ENCODE measurements around the gene CD22. TPM values are rescaled to one million over a fixed set of nuclear protein-coding genes. Genes with fewer than 3 reads are reported as not detected.
A peak's percentile ranks its signal among the peaks of the same experiment; 100 is the strongest.
"Not testable (repeated sequence)": the region's sequence is repeated elsewhere in the genome, so short reads cannot be mapped to it uniquely, and the experiment has no call there.

CD22 gene
- total and polyA plus RNA-seq, 2 of the 13 experiments (the other 11 are each of a cell fraction or from before 2014, with no cell fraction given), result 0.71 to 1.7 TPM

DNA sequence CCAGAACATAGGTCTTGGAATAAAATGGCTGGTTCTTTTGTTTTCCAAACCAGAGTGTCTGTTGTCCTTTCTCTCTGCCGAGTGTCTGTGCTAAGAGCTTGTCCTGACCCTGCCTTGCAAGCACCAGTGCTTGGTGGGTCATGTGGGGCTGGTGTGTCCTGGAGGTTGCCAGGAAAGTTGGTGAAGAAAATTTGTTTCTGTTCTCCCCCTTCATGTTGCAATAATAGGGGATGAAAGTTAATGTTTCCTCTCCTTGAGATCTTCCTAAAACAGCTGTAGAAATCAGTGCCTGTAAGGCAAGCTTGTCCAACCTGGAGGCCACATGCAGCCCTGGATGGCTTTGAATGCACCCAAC, 43.9 kb upstream of the CD22 start:
- Histone ChIP-seq H3K9ac (ENCODE audit: insufficient read depth, low read depth, low read length) (no peak overlapping the region), H4K20me1 (ENCODE audit: insufficient read depth, low read length) (no peaks in the 10 kb centered on the region), H2AFZ (ENCODE audit: low read length) (no peak overlapping the region), H3K4me3 (replicated peaks in 1 of 3; ENCODE audit: insufficient read depth in 1 of 3, low read depth in 2 of 3, low read length in 3 of 3) (peak overlapping the region in 1 of 3 experiments; percentile 35; a peak in 1 of 6 replicates), H3K4me2 (ENCODE audit: low read depth, low read length) (peak overlapping the region; percentile 87; the same call in 1 of the 2 replicates), H3K27ac (ENCODE audit: extremely low read length, insufficient read depth, low read length) (peak overlapping the region; percentile 40), H3K79me2 (ENCODE audit: insufficient read depth, low read length) (no peaks in the 10 kb centered on the region), H3K9me3 (ENCODE audit: low read length) (no peaks in the 10 kb centered on the region), H3K36me3 (replicated peaks in 1 of 2; ENCODE audit: control insufficient read depth in 1 of 2, insufficient read depth in 2 of 2, low read length in 2 of 2) (no peaks in the 10 kb centered on the region), H3K27me3 (ENCODE audit: control insufficient read depth in 1 of 2, insufficient read depth in 2 of 2, low read length in 2 of 2) (peaks cover 0 to 6% of the 10 kb centered on the region in 2 experiments; a peak in 1 of 5 replicates), H3K4me1 (ENCODE audit: insufficient read depth, low read length) (peaks cover 73% of the 10 kb centered on the region)
- FAIRE-seq (no peak), DNase-seq (ENCODE audit: low spot score) (no peak), ATAC-seq (no peak)
- BruUV-seq (replicated peaks), result no TSS peak
- in situ Hi-C loops (cut with HindIII; ENCODE audit: extremely low pct_ligation_motif_present, low pct_unique_long_range_greater_than_20kb) (no loop called here), intact Hi-C loops (cut with micrococcal nuclease; ENCODE audit: unreplicated experiment) (no loop called here)
- CTCF ChIA-PET (ENCODE audit: low intra/inter-chr PET ratio, low total read pairs), result no interaction called here
- POLR2A ChIA-PET, result no interaction called here
- 18% methylated on average over 1 of the region's 1 CpG for WGBS (ENCODE audit: low lambda C conversion rate)
- no peak for TF ChIP-seq ZNF891 (CRISPR knock-in tag; IDR thresholded peaks at IDR 0.05)
- 0 out of 2 replicates have a peak, but pooled peaks have one; percentile 2 for TF ChIP-seq CEBPB (IDR thresholded peaks at IDR 0.05; ENCODE audit: borderline replicate concordance, low read depth, low read length)

DNA sequence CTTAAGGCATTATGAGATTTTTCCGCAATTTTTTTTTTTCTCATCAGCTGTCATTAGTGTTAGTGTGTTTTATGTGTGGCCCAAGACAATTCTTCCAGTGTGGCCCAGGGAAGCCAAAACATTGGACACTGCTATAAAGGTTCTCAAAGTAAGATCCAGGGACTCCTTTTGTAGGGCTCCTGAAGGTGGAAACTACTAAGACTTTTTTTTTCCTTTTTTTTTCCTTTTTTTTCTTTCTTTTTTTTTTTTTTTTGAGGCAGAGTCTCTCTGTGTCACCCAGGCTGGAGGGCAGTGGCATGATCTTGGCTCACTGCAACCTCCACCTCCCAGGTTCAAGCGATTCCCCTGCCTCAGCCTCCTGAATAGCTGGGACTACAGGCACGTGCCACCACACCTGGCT, 43.5 kb upstream of the CD22 start:
- Histone ChIP-seq H3K4me1 (ENCODE audit: insufficient read depth, low read length) (peaks cover 73% of the 10 kb centered on the region), H3K27ac (ENCODE audit: extremely low read length, insufficient read depth, low read length) (peak overlapping the region; percentile 40)
- H3K4me3 ChIP-seq (replicated peaks in 1 of 3; ENCODE audit: insufficient read depth in 1 of 3, low read depth in 2 of 3, low read length in 3 of 3); H3K9me3 ChIP-seq (ENCODE audit: low read length); H3K79me2 ChIP-seq (ENCODE audit: insufficient read depth, low read length); H3K27me3 ChIP-seq (ENCODE audit: control insufficient read depth in 1 of 2, insufficient read depth in 2 of 2, low read length in 2 of 2); H3K36me3 ChIP-seq (replicated peaks in 1 of 2; ENCODE audit: control insufficient read depth in 1 of 2, insufficient read depth in 2 of 2, low read length in 2 of 2); H2AFZ ChIP-seq (ENCODE audit: low read length); CTCF ChIA-PET (ENCODE audit: low intra/inter-chr PET ratio, low total read pairs); FAIRE-seq; in situ Hi-C loops (cut with HindIII; ENCODE audit: extremely low pct_ligation_motif_present, low pct_unique_long_range_greater_than_20kb); POLR2A ChIA-PET; BruUV-seq (replicated peaks); intact Hi-C loops (cut with micrococcal nuclease; ENCODE audit: unreplicated experiment); H4K20me1 ChIP-seq (ENCODE audit: insufficient read depth, low read length); ATAC-seq; H3K9ac ChIP-seq (ENCODE audit: insufficient read depth, low read depth, low read length); H3K4me2 ChIP-seq (ENCODE audit: low read depth, low read length); DNase-seq (ENCODE audit: low spot score): not testable (repeated sequence)
- 73% methylated on average over 3 of the region's 3 CpGs for WGBS (ENCODE audit: low lambda C conversion rate)

DNA sequence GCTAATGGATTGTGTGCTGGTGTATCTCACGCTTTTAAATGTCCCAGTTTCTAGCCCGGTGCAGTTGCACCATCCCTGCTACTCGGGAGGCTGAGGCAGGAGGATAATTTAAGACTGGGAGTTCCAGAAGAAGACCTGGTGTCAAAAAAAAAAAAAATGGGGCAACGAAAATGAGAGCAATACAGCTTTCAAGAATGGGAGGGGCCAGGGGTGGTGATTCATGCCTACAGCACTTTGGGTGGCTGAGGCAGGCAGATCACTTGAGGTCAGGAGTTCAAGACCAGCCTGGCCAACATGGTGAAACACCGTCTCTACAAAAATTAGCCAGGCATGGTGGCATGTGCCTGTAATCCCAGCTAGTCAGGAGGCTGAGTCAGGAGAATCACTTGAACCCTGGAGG, 42.9 kb upstream of the CD22 start:
- H3K4me2 ChIP-seq (ENCODE audit: low read depth, low read length), result not testable (repeated sequence)

More for the DNA sequence above, 42.9 kb upstream of the CD22 start:
- H3K9ac ChIP-seq (ENCODE audit: insufficient read depth, low read depth, low read length); ATAC-seq; H3K79me2 ChIP-seq (ENCODE audit: insufficient read depth, low read length); H2AFZ ChIP-seq (ENCODE audit: low read length); POLR2A ChIA-PET; CTCF ChIA-PET (ENCODE audit: low intra/inter-chr PET ratio, low total read pairs); FAIRE-seq; H3K4me3 ChIP-seq (replicated peaks in 1 of 3; ENCODE audit: insufficient read depth in 1 of 3, low read depth in 2 of 3, low read length in 3 of 3); intact Hi-C loops (cut with micrococcal nuclease; ENCODE audit: unreplicated experiment); H3K27ac ChIP-seq (ENCODE audit: extremely low read length, insufficient read depth, low read length); H4K20me1 ChIP-seq (ENCODE audit: insufficient read depth, low read length); H3K27me3 ChIP-seq (ENCODE audit: control insufficient read depth in 1 of 2, insufficient read depth in 2 of 2, low read length in 2 of 2); in situ Hi-C loops (cut with HindIII; ENCODE audit: extremely low pct_ligation_motif_present, low pct_unique_long_range_greater_than_20kb); H3K9me3 ChIP-seq (ENCODE audit: low read length); BruUV-seq (replicated peaks); H3K36me3 ChIP-seq (replicated peaks in 1 of 2; ENCODE audit: control insufficient read depth in 1 of 2, insufficient read depth in 2 of 2, low read length in 2 of 2): not testable (repeated sequence)
- peaks cover 73% of the 10 kb centered on the region for H3K4me1 ChIP-seq (ENCODE audit: insufficient read depth, low read length)
- TF ChIP-seq FOSL2 (CRISPR knock-in tag; IDR thresholded peaks at IDR 0.05), result peak; percentile 25; the same call in 1 of the 2 replicates
- peak; percentile 48 for DNase-seq (ENCODE audit: low spot score)
- 27% methylated on average over 4 of the region's 5 CpGs for WGBS (ENCODE audit: low lambda C conversion rate)

Data from HepG2 (cell line).